Measurements from ENCODE around the gene PTPRT.

GRCh38 chr20:42152575-42152974 lies 1037.1 kb downstream of the PTPRT start:
- TF ChIP-seq CTCF (conservative IDR thresholded peaks at IDR 0.05; ENCODE audit: low read depth, low read length): no peak
- no peak for TF ChIP-seq EZH2 (IDR thresholded peaks at IDR 0.05; ENCODE audit: low read length, unreplicated experiment)
- TF ChIP-seq EZH2phosphoT487 (IDR thresholded peaks at IDR 0.05; ENCODE audit: borderline replicate concordance, low read length): no peak

Data from PC-3 (cell line).